Endothelial cell (in vitro differentiated cells): ENCODE data around the gene CCDC136. TPM values are rescaled to one million over a fixed set of nuclear protein-coding genes. Genes with fewer than 3 reads are reported as not detected.

Source experiments
- DNase-seq: peaks from one replicate; pipeline ENCODE4 v3.0.0; 2021; ENCODE audit warnings: low spot score
- H3K27ac Mint-ChIP-seq: one replicate; pipeline ENCODE4 v1.8.0; 2021; ENCODE audit warnings: mixed read lengths, inconsistent platforms; ENCODE audit not compliant: unreplicated experiment
- H3K27me3 Mint-ChIP-seq: one replicate; pipeline ENCODE4 v1.8.0; 2021; ENCODE audit warnings: mild to moderate bottlenecking, moderate library complexity, mixed read lengths, inconsistent platforms; ENCODE audit not compliant: unreplicated experiment
- H3K36me3 Mint-ChIP-seq: one replicate; pipeline ENCODE4 v1.8.0; 2021; ENCODE audit warnings: mild to moderate bottlenecking, low read depth, mixed read lengths, inconsistent platforms; ENCODE audit not compliant: unreplicated experiment
- H3K4me1 Mint-ChIP-seq: one replicate; pipeline ENCODE4 v1.8.0; 2021; ENCODE audit warnings: mild to moderate bottlenecking, mixed read lengths, inconsistent platforms; ENCODE audit not compliant: unreplicated experiment
- H3K4me3 Mint-ChIP-seq: one replicate; pipeline ENCODE4 v1.8.0; 2021; ENCODE audit warnings: mild to moderate bottlenecking, mixed read lengths, inconsistent platforms; ENCODE audit not compliant: unreplicated experiment
- H3K9me3 Mint-ChIP-seq: one replicate; pipeline ENCODE4 v1.8.0; 2021; ENCODE audit warnings: mixed read lengths, inconsistent platforms; ENCODE audit not compliant: unreplicated experiment
- total RNA-seq: library from RNA; stranded (reverse); fragmentation: NEBNext Ultra II Directional; extraction: Animal tissue kit (Norgen Biotek cat#: 25700); gene quantifications from one replicate; pipeline ENCODE4 v1.2.1, GENCODE V29; 2021; ENCODE audit not compliant: unreplicated experiment
- TF ChIP-seq, protein P1 (sequence below): fragments of 200-600 bp; sonication (generic); IDR thresholded peaks from one replicate; pipeline ENCODE4 v1.5.0; 2021; ENCODE audit warnings: antibody characterized with exemption; ENCODE audit not compliant: unreplicated experiment

Gene CCDC136
- total RNA-seq, 1 donor from 2014 or later: 31.5 TPM

DNA sequence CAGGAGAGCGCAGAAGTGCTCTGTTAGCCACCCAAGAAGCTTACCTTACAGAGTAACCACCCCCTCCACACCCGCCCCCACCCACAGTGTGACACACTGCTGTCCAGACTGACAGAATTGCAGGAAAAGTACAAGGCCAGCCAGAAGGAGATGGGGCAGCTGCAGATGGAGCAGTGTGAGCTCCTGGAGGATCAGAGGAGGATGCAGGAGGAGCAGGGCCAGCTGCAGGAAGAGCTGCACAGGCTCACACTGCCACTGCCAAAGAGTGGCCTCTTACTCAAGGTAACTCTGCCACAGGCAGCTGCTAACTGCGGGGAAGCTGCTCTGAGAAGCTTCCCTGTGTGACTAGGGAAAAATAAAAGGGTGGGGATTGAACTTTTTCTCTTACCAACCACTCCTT, 17.6 kb downstream of the CCDC136 start:
- H3K4me1 Mint-ChIP-seq: peaks cover 17% of the 10 kb centered on the region
- TF ChIP-seq, protein P1, sequence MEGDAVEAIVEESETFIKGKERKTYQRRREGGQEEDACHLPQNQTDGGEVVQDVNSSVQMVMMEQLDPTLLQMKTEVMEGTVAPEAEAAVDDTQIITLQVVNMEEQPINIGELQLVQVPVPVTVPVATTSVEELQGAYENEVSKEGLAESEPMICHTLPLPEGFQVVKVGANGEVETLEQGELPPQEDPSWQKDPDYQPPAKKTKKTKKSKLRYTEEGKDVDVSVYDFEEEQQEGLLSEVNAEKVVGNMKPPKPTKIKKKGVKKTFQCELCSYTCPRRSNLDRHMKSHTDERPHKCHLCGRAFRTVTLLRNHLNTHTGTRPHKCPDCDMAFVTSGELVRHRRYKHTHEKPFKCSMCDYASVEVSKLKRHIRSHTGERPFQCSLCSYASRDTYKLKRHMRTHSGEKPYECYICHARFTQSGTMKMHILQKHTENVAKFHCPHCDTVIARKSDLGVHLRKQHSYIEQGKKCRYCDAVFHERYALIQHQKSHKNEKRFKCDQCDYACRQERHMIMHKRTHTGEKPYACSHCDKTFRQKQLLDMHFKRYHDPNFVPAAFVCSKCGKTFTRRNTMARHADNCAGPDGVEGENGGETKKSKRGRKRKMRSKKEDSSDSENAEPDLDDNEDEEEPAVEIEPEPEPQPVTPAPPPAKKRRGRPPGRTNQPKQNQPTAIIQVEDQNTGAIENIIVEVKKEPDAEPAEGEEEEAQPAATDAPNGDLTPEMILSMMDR: no peak
- H3K36me3 Mint-ChIP-seq: peaks cover 5% of the 10 kb centered on the region
- no peaks in the 10 kb centered on the region for H3K9me3 Mint-ChIP-seq
- DNase-seq: no peak
- no peak overlapping the region for H3K4me3 Mint-ChIP-seq
- H3K27me3 Mint-ChIP-seq: no peaks in the 10 kb centered on the region
- H3K27ac Mint-ChIP-seq: no peak overlapping the region

DNA sequence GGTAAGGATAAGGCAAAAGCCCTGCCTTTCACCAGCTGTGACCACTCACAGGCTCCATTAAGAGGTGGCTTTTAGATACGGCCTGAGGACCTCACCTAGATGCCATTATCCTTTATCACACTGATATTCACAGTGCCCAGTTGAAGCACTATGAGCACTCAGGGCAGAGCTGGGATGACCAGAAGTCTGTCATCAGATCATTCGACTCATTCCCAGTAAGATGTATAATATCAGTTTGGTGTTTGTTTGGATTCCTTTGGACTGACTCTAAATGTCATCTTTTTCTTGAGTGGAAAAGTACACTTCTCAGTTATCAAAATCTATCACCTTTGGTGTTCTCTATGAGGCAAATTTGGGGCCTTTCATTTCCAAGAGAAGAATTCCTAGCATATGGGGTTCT, 18.7 kb downstream of the CCDC136 start:
- TF ChIP-seq, protein P1: no peak
- H3K9me3 Mint-ChIP-seq: no peaks in the 10 kb centered on the region
- no peak overlapping the region for H3K4me3 Mint-ChIP-seq
- H3K27ac Mint-ChIP-seq: no peak overlapping the region
- no peak for DNase-seq
- peaks cover 5% of the 10 kb centered on the region for H3K36me3 Mint-ChIP-seq
- H3K4me1 Mint-ChIP-seq: peaks cover 18% of the 10 kb centered on the region
- H3K27me3 Mint-ChIP-seq: peaks cover under 1% of the 10 kb centered on the region

DNA sequence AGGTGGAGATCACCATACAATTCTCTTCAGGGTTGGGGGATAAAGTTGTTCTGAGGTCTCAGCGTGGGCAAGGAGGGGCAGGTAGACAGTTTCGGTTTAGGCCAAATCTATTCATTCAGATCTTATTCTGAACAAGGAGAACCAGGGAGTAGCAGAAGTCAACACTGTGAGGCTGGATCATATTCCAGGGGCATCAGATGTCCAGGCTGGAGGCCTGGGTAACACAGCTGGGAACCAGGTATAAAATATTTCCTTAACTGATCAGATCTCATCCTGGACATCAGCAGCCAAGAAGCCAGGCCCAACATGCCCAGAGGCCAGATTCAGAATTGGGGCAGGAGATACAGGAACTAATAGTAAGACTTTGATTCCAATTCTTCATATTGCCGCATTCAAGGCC, 19.2 kb downstream of the CCDC136 start:
- no peak for DNase-seq
- Mint-ChIP-seq H3K27ac (no peak overlapping the region), H3K4me3 (no peak overlapping the region)

DNA sequence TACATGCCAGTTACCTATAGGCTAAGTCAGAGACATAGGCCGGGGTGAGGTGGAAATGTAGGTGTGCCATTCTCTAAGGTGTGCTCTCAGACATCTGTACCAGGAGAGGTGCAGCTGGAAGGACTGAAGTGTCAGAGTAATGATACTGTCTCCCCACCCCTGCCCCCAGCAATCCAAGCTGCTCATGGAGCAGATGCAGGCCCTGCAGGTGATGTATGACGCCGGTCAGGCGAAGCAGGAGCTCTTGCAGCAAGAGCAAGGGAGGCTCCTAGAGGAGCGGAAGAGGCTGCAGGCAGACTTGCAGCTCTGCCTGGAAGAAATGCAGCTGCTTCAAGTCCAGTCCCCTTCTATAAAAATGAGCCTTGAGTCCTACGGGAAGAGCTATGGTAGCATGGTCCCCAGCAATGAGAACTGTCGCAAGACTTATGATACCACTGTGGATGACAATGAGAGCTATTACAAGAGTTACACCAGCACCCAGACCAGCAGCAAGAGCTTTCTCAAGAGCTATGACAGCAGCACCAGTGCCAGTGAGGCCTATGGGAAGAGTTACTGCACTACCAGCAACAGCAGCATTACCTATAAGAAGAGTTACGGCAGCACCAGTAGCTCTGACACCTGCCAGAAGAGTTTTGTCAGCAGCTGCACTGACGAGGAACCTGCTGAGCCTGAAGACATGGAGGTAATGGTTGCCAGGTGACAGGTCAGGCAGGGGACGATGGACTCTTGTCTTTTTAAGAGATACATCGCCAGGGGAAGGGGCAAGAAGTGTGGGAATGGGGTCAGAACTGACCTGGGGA, 20.1 kb downstream of the CCDC136 start:
- no peak overlapping the region for H3K27ac Mint-ChIP-seq
- TF ChIP-seq, protein P1: no peak
- H3K4me3 Mint-ChIP-seq: no peak overlapping the region
- no peaks in the 10 kb centered on the region for H3K9me3 Mint-ChIP-seq
- no peak for DNase-seq
- peaks cover 18% of the 10 kb centered on the region for H3K4me1 Mint-ChIP-seq
- H3K27me3 Mint-ChIP-seq: peaks cover 5% of the 10 kb centered on the region
- H3K36me3 Mint-ChIP-seq: peaks cover 5% of the 10 kb centered on the region

More for the DNA sequence above, 19.2 kb downstream of the CCDC136 start:
- Mint-ChIP-seq H3K36me3 (peaks cover 5% of the 10 kb centered on the region), H3K4me1 (peaks cover 23% of the 10 kb centered on the region), H3K27me3 (peaks cover 5% of the 10 kb centered on the region), H3K9me3 (no peaks in the 10 kb centered on the region)
- TF ChIP-seq, protein P1: no peak

DNA sequence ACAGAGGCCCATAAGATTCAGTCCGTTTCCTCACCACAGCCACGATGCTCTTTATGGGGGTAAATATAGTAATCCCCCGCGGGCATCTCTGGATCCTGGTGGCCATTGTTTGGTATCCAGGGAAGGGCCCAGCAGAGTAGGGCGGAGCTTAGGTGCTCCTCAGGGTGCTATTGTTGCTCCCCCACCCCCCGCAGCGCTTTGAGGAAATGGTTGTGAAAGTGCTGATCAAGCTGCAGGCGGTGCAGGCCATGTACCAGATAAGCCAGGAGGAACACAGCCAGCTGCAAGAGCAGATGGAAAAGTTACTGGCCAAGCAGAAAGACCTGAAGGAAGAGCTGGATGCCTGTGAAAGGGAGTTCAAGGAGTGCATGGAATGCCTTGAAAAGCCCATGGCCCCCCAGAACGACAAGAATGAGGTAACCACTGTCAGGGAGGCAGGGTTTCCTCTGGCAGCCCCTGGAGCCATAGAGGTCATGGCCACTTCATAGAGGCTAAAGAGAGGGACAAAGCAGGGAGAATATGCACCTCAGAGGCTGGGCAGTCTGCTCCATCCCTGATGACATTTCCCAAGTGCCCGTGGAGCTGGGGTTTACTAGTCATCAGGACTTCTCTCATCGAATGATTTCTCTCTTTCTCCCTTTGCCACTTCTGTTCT, 20.9 kb downstream of the CCDC136 start:
- no peak overlapping the region for H3K4me3 Mint-ChIP-seq
- H3K36me3 Mint-ChIP-seq: peaks cover 8% of the 10 kb centered on the region
- peaks cover 20% of the 10 kb centered on the region for H3K4me1 Mint-ChIP-seq
- H3K27ac Mint-ChIP-seq: no peak overlapping the region
- TF ChIP-seq, protein P1: no peak
- H3K27me3 Mint-ChIP-seq: peaks cover 8% of the 10 kb centered on the region
- no peak for DNase-seq
- H3K9me3 Mint-ChIP-seq: no peaks in the 10 kb centered on the region
